Keratinocyte (primary cell): ENCODE results near the gene SRPK1. TPM values are rescaled to one million over a fixed set of nuclear protein-coding genes. Genes with fewer than 3 reads are reported as not detected.

ENCODE experiments used
- DNase-seq: peaks from one replicate; pipeline ENCODE4 v3.0.0-alpha.2; 2011; ENCODE audit warnings: low read depth, missing footprints, low spot score
- FAIRE-seq: peaks from 2 replicates; lab custom pipeline; 2011; peaks lifted over from hg19 to GRCh38; lab: Jason Lieb, UNC
- H2AFZ ChIP-seq: 2 replicates; pipeline ENCODE4 v1.6.0; 2012; ENCODE audit warnings: low read length, control low read depth, inconsistent platforms; ENCODE audit not compliant: control insufficient read depth
- H3K27ac ChIP-seq: 2 replicates; pipeline ENCODE4 v1.5.1; 2011; ENCODE audit warnings: low read length; ENCODE audit not compliant: control insufficient read depth, insufficient read depth
- H3K27me3 ChIP-seq: 3 replicates; pipeline ENCODE4 v1.6.0; 2011; ENCODE audit warnings: low read length; ENCODE audit not compliant: control insufficient read depth, insufficient read depth; ENCODE audit errors: extremely low read depth
- H3K36me3 ChIP-seq, 2 experiments: 2 replicates in 1 of 2; 3 replicates in 1 of 2; pipeline ENCODE4 v1.5.1; 2011; ENCODE audit warnings: low read length in 2 of 2, mild to moderate bottlenecking in 1 of 2; ENCODE audit not compliant: control insufficient read depth in 2 of 2, insufficient read depth in 2 of 2; ENCODE audit errors: extremely low read depth in 1 of 2
- H3K4me1 ChIP-seq: 3 replicates; pipeline ENCODE4 v1.5.1; 2011; ENCODE audit warnings: low read length; ENCODE audit not compliant: control insufficient read depth, insufficient read depth; ENCODE audit errors: extremely low read depth
- H3K4me2 ChIP-seq: 3 replicates; pipeline ENCODE4 v1.6.0; 2011; ENCODE audit warnings: low read depth, low read length; ENCODE audit not compliant: control insufficient read depth, insufficient read depth; ENCODE audit errors: extremely low read depth
- H3K4me3 ChIP-seq, 3 experiments: fragments of 200-600 bp in 1 of 3; sonication (generic) in 1 of 3; 2 replicates in 2 of 3; 3 replicates in 1 of 3; pipeline ENCODE4 v1.5.1; 2011 to 2016; ENCODE audit warnings: low read length in 3 of 3, mild to moderate bottlenecking in 3 of 3, control low read depth in 2 of 3, inconsistent platforms in 1 of 3, low read depth in 1 of 3, mixed read lengths in 1 of 3, mixed run types in 1 of 3, moderate library complexity in 1 of 3; ENCODE audit not compliant: control insufficient read depth in 2 of 3, insufficient read depth in 2 of 3; ENCODE audit errors: extremely low read depth in 1 of 3
- H3K79me2 ChIP-seq: 2 replicates; pipeline ENCODE4 v1.6.0; 2012; ENCODE audit warnings: low read length; ENCODE audit not compliant: control insufficient read depth, insufficient read depth
- H3K9ac ChIP-seq: 3 replicates; pipeline ENCODE4 v1.6.0; 2011; ENCODE audit warnings: low read length; ENCODE audit not compliant: control insufficient read depth, insufficient read depth; ENCODE audit errors: extremely low read depth
- H3K9me1 ChIP-seq: 3 replicates; pipeline ENCODE4 v1.6.0; 2011; ENCODE audit warnings: low read length; ENCODE audit not compliant: control insufficient read depth, insufficient read depth; ENCODE audit errors: extremely low read depth
- H3K9me3 ChIP-seq: 2 replicates; pipeline ENCODE4 v1.5.1; 2012; ENCODE audit warnings: low read depth, low read length; ENCODE audit not compliant: control insufficient read depth
- H4K20me1 ChIP-seq: 3 replicates; pipeline ENCODE4 v1.6.0; 2011; ENCODE audit warnings: low read length; ENCODE audit not compliant: control insufficient read depth, insufficient read depth; ENCODE audit errors: extremely low read depth
- CTCF ChIP-seq, 3 experiments: IDR thresholded peaks in 1 of 3; conservative IDR thresholded peaks in 1 of 3; optimal IDR thresholded peaks in 1 of 3; 2 replicates in 2 of 3; 3 replicates in 1 of 3; pipeline versions ENCODE3 to v1.5.1; 2011; ENCODE audit warnings: low read length in 3 of 3, mild to moderate bottlenecking in 3 of 3, moderate library complexity in 2 of 3, control low read depth in 1 of 3, inconsistent platforms in 1 of 3; ENCODE audit not compliant: insufficient read depth in 2 of 3; ENCODE audit errors: extremely low read depth in 1 of 3
- EZH2 ChIP-seq: IDR thresholded peaks from one replicate; pipeline ENCODE4 v1.6.1; 2012; ENCODE audit warnings: inconsistent platforms, mild to moderate bottlenecking, low read length, moderate library complexity
- dilution Hi-C: fragments of 300-500 bp; cut with MboI; formaldehyde crosslinking; loops from one replicate; pipeline ENCODE4 v1.7.0; 2020; ENCODE audit warnings: low sequenced_read_pairs; ENCODE audit not compliant: extremely low pct_ligation_motif_present
- polyA plus RNA-seq, 5 experiments: library from polyadenylated mRNA; depleted of rRNA in 3 of 5; stranded (reverse) in 3 of 5; stranded (forward) in 1 of 5; unstranded in 1 of 5; fragments of >200 nt; gene quantifications; 1 replicate in 1 of 5; 2 replicates in 3 of 5; 3 replicates in 1 of 5; pipeline versions ENCODE4 v1.2.1 to v1.2.3, GENCODE V29; 2011 to 2012; ENCODE audit warnings: missing spikeins in 2 of 5, low read depth in 1 of 5, low replicate concordance in 1 of 5

Gene SRPK1
- polyA plus RNA-seq, 1 donor (not counting 4 experiments of a cell fraction or from before 2014, with no cell fraction given) = 64.1 TPM

GRCh38 chr6:35824552-35825192 lies 96.2 kb downstream of the SRPK1 start:
- DNase-seq (no peak), FAIRE-seq (no peak)
- TF ChIP-seq CTCF (optimal IDR thresholded peaks at IDR 0.05 in 1 of 3, IDR thresholded peaks at IDR 0.05 in 1 of 3, conservative IDR thresholded peaks at IDR 0.05 in 1 of 3; ENCODE audit: extremely low read depth in 1 of 3, insufficient read depth in 2 of 3, low read length in 3 of 3) = no peak
- no peak for TF ChIP-seq EZH2
- Histone ChIP-seq H3K9me1 (no peaks in the 10 kb centered on the region), H4K20me1 (no peaks in the 10 kb centered on the region), H3K36me3 (no peaks in the 10 kb centered on the region), H3K27ac (no peak overlapping the region), H3K79me2 (no peaks in the 10 kb centered on the region), H2AFZ (no peak overlapping the region), H3K4me1 (no peaks in the 10 kb centered on the region), H3K4me2 (no peak overlapping the region), H3K9ac (no peak overlapping the region), H3K27me3 (no peaks in the 10 kb centered on the region), H3K4me3 (no peak overlapping the region), H3K9me3 (no peaks in the 10 kb centered on the region)
- dilution Hi-C loops = no loop called here

- dilution Hi-C loops = no loop called here
- Histone ChIP-seq H3K9me1 (no peaks in the 10 kb centered on the region), H3K27ac (no peak overlapping the region), H3K4me3 (no peak overlapping the region), H3K4me1 (no peaks in the 10 kb centered on the region), H3K9ac (no peak overlapping the region), H4K20me1 (no peaks in the 10 kb centered on the region), H3K4me2 (no peak overlapping the region), H3K36me3 (no peaks in the 10 kb centered on the region), H3K79me2 (no peaks in the 10 kb centered on the region), H3K27me3 (no peaks in the 10 kb centered on the region), H2AFZ (no peak overlapping the region), H3K9me3 (no peaks in the 10 kb centered on the region)
- FAIRE-seq = no peak
- TF ChIP-seq CTCF (optimal IDR thresholded peaks at IDR 0.05 in 1 of 3, IDR thresholded peaks at IDR 0.05 in 1 of 3, conservative IDR thresholded peaks at IDR 0.05 in 1 of 3; ENCODE audit: extremely low read depth in 1 of 3, insufficient read depth in 2 of 3, low read length in 3 of 3) = no peak
- TF ChIP-seq EZH2 = no peak
- no peak for DNase-seq
Observed at GRCh38 chr6:35823601-35824000, 97.3 kb downstream of the SRPK1 start.
